ENCODE results near the gene GPR65.
A peak's percentile ranks its signal among the peaks of the same experiment; 100 is the strongest.

Gene GPR65

GRCh38 chr14:87989956-87990299 is 15.0 kb upstream of the GPR65 start:
- DNase-seq: no peak
- Histone ChIP-seq H3K27me3 (no peaks in the 10 kb centered on the region), H3K4me1 (peaks cover 0 to 18% (median 5%) of the 10 kb centered on the region in 4 donors), H3K4me3 (no peak overlapping the region), H3K27ac (no peak overlapping the region), H3K36me3 (peaks cover 0 to 12% (median 0%) of the 10 kb centered on the region in 3 donors), H3K9me3 (no peaks in the 10 kb centered on the region)
- TF ChIP-seq CTCF (IDR thresholded peaks at IDR 0.05): no peak
- intact Hi-C loops (cut with DNase I; ENCODE audit: low total_unique reads): no loop called here

DNA sequence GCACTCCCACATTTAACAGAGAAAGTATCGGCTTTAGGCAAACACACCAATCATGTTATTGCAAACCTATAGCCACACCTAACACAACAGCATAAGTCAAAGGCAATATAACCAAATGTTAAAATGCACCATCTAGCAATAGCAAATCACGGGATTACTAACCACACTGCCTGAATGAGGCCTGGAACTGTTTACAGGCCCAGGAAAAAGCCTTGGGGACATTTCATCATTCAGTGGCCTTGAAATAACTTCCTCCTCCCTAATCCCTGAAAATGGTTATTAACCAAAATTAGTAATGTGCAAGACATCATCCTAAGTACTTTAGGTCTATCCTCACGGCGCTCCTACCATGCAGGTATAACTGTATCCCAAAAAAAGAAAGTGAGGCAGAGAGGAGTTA is 14.3 kb upstream of the GPR65 start:
- TF ChIP-seq CTCF (IDR thresholded peaks at IDR 0.05): no peak
- intact Hi-C loops (cut with DNase I; ENCODE audit: low total_unique reads): no loop called here
- no peaks in the 10 kb centered on the region for H3K27me3 ChIP-seq
- no peak overlapping the region for H3K4me3 ChIP-seq
- peaks cover 0 to 9% (median 0%) of the 10 kb centered on the region in 3 donors for H3K36me3 ChIP-seq
- peaks cover 0 to 18% (median 5%) of the 10 kb centered on the region in 4 donors for H3K4me1 ChIP-seq
- no peak for DNase-seq
- no peaks in the 10 kb centered on the region for H3K9me3 ChIP-seq
- no peak overlapping the region for H3K27ac ChIP-seq

DNA sequence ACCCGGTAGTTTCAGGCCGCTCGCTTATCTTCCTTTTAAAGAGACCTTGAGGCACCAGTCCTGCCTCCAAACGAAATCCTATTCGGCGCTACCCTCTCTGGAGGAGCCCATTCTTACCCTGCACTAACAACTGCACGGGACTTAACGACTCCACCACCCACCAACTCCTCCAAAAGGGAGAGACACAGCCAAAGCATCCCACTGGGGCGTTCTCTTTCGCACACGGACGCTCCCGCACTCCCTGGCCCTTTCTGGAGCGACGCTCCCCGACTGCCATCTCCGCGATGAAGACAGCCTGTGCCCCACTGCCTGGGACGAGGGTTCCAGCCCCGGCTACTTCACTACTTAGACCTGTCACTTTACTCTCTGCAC is 12.6 kb upstream of the GPR65 start:
- Histone ChIP-seq H3K9me3 (no peaks in the 10 kb centered on the region), H3K27me3 (no peaks in the 10 kb centered on the region), H3K4me1 (peaks cover 0 to 18% (median 5%) of the 10 kb centered on the region in 4 donors), H3K36me3 (no peaks in the 10 kb centered on the region), H3K27ac (peak overlapping the region; percentile 95), H3K4me3 (peak overlapping the region; percentile 72 to 82)
- intact Hi-C loops (cut with DNase I; ENCODE audit: low total_unique reads): no loop called here
- no peak for TF ChIP-seq CTCF (IDR thresholded peaks at IDR 0.05)
- DNase-seq: peak in 1 of 2 donors; percentile 67

GRCh38 chr14:87992718-87993628 is 12.0 kb upstream of the GPR65 start, which contains the start of gene GALC:
GALC (minus strand) TSS chr14:87993182; CDS start chr14:87993164, 18 bp downstream.
- Histone ChIP-seq H3K27me3 (no peaks in the 10 kb centered on the region), H3K27ac (peak within 1 kb of the TSS; percentile 95), H3K4me1 (peaks cover 0 to 18% (median 5%) of the 10 kb centered on the region in 4 donors), H3K9me3 (no peaks in the 10 kb centered on the region), H3K4me3 (peak within 1 kb of the TSS; percentile 72 to 82), H3K36me3 (no peaks in the 10 kb centered on the region)
- intact Hi-C loops (cut with DNase I; ENCODE audit: low total_unique reads): no loop called here
- peak in 1 of 2 experiments; percentile 6 for TF ChIP-seq CTCF (IDR thresholded peaks at IDR 0.05)
- DNase-seq: peak; percentile 96 to 97

GRCh38 chr14:87994974-87995373 is 10.0 kb upstream of the GPR65 start:
- no peak for TF ChIP-seq CTCF (IDR thresholded peaks at IDR 0.05)
- peaks cover 0 to 18% (median 5%) of the 10 kb centered on the region in 4 donors for H3K4me1 ChIP-seq
- no peak for DNase-seq
- H3K4me3 ChIP-seq: no peak overlapping the region
- no peaks in the 10 kb centered on the region for H3K27me3 ChIP-seq
- H3K36me3 ChIP-seq: no peaks in the 10 kb centered on the region
- no peak overlapping the region for H3K27ac ChIP-seq
- intact Hi-C loops (cut with DNase I; ENCODE audit: low total_unique reads): no loop called here
- H3K9me3 ChIP-seq: no peaks in the 10 kb centered on the region
